Bone marrow (tissue), 2 donors: Measurements from ENCODE around the gene CKAP2L.
"Not testable (repeated sequence)": the region's sequence is repeated elsewhere in the genome, so short reads cannot be mapped to it uniquely, and the experiment has no call there.

Experiments used
- DNase-seq, 2 donors: peaks; one replicate each; lab custom pipeline; 2025; lab: John Stamatoyannopoulos, UW

CKAP2L gene

GRCh38 chr2:112726487-112727190, 37.8 kb downstream of the CKAP2L start:
- peak; percentile 68 to 89 for DNase-seq

GRCh38 chr2:112725545-112726457, 38.6 kb downstream of the CKAP2L start:
- no peak for DNase-seq

- peak in 1 of 2 donors; percentile 40 for DNase-seq
These were observed 39.6 kb downstream of the CKAP2L start for GRCh38 chr2:112724591-112725525.

GRCh38 chr2:112723995-112724394, 40.4 kb downstream of the CKAP2L start:
- DNase-seq, result no peak

GRCh38 chr2:112723547-112723940, 40.9 kb downstream of the CKAP2L start:
- DNase-seq, result no peak

- no peak for DNase-seq
These were observed 41.4 kb downstream of the CKAP2L start for GRCh38 chr2:112722816-112723546.

- DNase-seq, result no peak
These were observed 42.4 kb downstream of the CKAP2L start for GRCh38 chr2:112721819-112722522.

- no peak for DNase-seq
These were observed 43.6 kb downstream of the CKAP2L start, which contains the start of gene NT5DC4 for GRCh38 chr2:112720785-112721184. NT5DC4 (plus strand) TSS chr2:112721020; CDS start chr2:112721080, 60 bp downstream.

GRCh38 chr2:112718863-112719370, 45.5 kb downstream of the CKAP2L start:
- no peak for DNase-seq

- not testable (repeated sequence) for DNase-seq
These were observed 47.5 kb downstream of the CKAP2L start for GRCh38 chr2:112716826-112717352.

- DNase-seq, result not testable (repeated sequence)
These were observed 48.3 kb downstream of the CKAP2L start for GRCh38 chr2:112716094-112716493.

- no peak for DNase-seq
These were observed 49.4 kb downstream of the CKAP2L start for GRCh38 chr2:112714836-112715631.

GRCh38 chr2:112714331-112714730, 50.1 kb downstream of the CKAP2L start:
- no peak for DNase-seq

GRCh38 chr2:112713926-112714325, 50.5 kb downstream of the CKAP2L start:
- no peak for DNase-seq

- no peak for DNase-seq
These were observed 50.9 kb downstream of the CKAP2L start for GRCh38 chr2:112713585-112713925.

- no peak for DNase-seq
These were observed 51.4 kb downstream of the CKAP2L start for GRCh38 chr2:112712903-112713584.

- DNase-seq, result no peak
These were observed 51.9 kb downstream of the CKAP2L start for GRCh38 chr2:112712465-112712864.

GRCh38 chr2:112710956-112711750, 53.3 kb downstream of the CKAP2L start:
- no peak for DNase-seq
